Osteocyte (in vitro differentiated cells): ENCODE measurements around the gene ADPRM. TPM values are rescaled to one million over a fixed set of nuclear protein-coding genes. Genes with fewer than 3 reads are reported as not detected.

Experiments used
- DNase-seq: peaks from one replicate; pipeline ENCODE4 v3.0.0; 2021; ENCODE audit warnings: mixed read lengths; ENCODE audit not compliant: unreplicated experiment; ENCODE audit errors: extremely low spot score
- H3K27ac Mint-ChIP-seq: one replicate; pipeline ENCODE4 v1.8.0; 2021; ENCODE audit warnings: mild to moderate bottlenecking, mixed read lengths; ENCODE audit not compliant: unreplicated experiment
- H3K27me3 Mint-ChIP-seq: one replicate; pipeline ENCODE4 v1.8.0; 2021; ENCODE audit warnings: mixed read lengths; ENCODE audit not compliant: unreplicated experiment
- H3K36me3 Mint-ChIP-seq: one replicate; pipeline ENCODE4 v1.8.0; 2021; ENCODE audit warnings: mixed read lengths; ENCODE audit not compliant: unreplicated experiment
- H3K4me1 Mint-ChIP-seq: one replicate; pipeline ENCODE4 v1.8.0; 2021; ENCODE audit warnings: mixed read lengths; ENCODE audit not compliant: unreplicated experiment
- H3K4me3 Mint-ChIP-seq: one replicate; pipeline ENCODE4 v1.8.0; 2021; ENCODE audit warnings: mild to moderate bottlenecking, moderate library complexity, mixed read lengths; ENCODE audit not compliant: unreplicated experiment
- H3K9me3 Mint-ChIP-seq: one replicate; pipeline ENCODE4 v1.8.0; 2021; ENCODE audit warnings: mixed read lengths; ENCODE audit not compliant: unreplicated experiment
- CTCF ChIP-seq: fragments of 200-600 bp; sonication (generic); IDR thresholded peaks from 2 replicates; pipeline ENCODE4 v1.5.0; 2021; ENCODE audit warnings: antibody characterized with exemption, mild to moderate bottlenecking, moderate library complexity
- total RNA-seq: library from RNA; stranded (reverse); gene quantifications from 2 replicates; pipeline ENCODE4 v1.2.1, GENCODE V29; 2021

ADPRM gene
- total RNA-seq, 1 donor from 2014 or later: 13.1 TPM

GRCh38 chr17:10698096-10698818, 863 bp downstream of the ADPRM start:
- DNase-seq: no peak
- Mint-ChIP-seq H3K27me3 (no peaks in the 10 kb centered on the region), H3K36me3 (peaks cover 14% of the 10 kb centered on the region), H3K4me3 (peak overlapping the region; percentile 92), H3K27ac (peak overlapping the region; percentile 85), H3K9me3 (no peaks in the 10 kb centered on the region), H3K4me1 (peaks cover 42% of the 10 kb centered on the region)
- no peak for TF ChIP-seq CTCF

DNA sequence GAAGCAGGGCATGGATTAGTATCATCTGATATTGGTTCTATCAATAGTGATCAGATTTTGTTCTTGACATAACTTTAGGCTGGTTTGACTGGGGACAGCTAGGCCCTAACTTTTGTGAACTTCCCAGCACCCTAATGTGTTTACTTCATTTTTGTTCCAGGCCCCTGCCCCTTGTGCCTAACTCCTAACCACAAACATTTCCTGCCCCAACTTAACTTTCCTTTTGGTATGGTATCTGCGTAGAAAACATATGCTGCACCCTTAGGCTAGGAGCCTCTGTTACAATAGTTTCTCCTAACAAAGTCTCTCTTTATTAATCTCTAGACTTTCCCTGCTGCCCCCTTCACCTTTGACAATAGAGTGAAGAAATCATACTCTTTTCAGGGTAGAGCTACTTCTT, 2.5 kb downstream of the ADPRM start:
- H3K27ac Mint-ChIP-seq: peak overlapping the region; percentile 31
- no peaks in the 10 kb centered on the region for H3K9me3 Mint-ChIP-seq
- DNase-seq: no peak
- peaks cover 6% of the 10 kb centered on the region for H3K36me3 Mint-ChIP-seq
- no peak overlapping the region for H3K4me3 Mint-ChIP-seq
- H3K27me3 Mint-ChIP-seq: no peaks in the 10 kb centered on the region
- peaks cover 42% of the 10 kb centered on the region for H3K4me1 Mint-ChIP-seq
- no peak for TF ChIP-seq CTCF

DNA sequence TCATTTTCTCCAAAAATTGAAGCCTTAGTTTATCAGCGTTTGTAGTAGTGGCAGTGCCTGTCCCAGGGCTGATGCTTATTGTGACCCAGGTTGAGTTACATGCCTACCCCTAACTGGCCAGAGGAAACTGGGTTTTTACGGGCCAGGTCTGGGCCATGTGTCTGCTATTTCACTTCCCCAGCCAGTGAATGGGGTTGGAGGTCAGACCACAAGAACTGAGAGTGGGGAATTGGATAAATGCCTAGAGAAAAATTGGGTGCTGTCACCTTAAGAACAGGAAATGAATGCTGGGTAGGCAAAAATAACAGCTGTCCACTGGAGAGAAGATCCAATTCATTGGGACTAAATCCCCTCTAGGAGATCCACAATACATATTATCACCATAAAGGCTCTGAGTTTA, 5.2 kb downstream of the ADPRM start:
- Mint-ChIP-seq H3K4me3 (no peak overlapping the region), H3K27ac (peak overlapping the region; percentile 37), H3K36me3 (peaks cover 19% of the 10 kb centered on the region), H3K9me3 (no peaks in the 10 kb centered on the region), H3K27me3 (no peaks in the 10 kb centered on the region), H3K4me1 (peaks cover 31% of the 10 kb centered on the region)
- no peak for DNase-seq
- TF ChIP-seq CTCF: no peak

GRCh38 chr17:10705727-10706126, 8.3 kb downstream of the ADPRM start:
- no peak for TF ChIP-seq CTCF
- no peaks in the 10 kb centered on the region for H3K27me3 Mint-ChIP-seq
- DNase-seq: no peak
- H3K4me1 Mint-ChIP-seq: peaks cover 18% of the 10 kb centered on the region
- H3K27ac Mint-ChIP-seq: no peak overlapping the region
- H3K9me3 Mint-ChIP-seq: no peaks in the 10 kb centered on the region
- peaks cover 34% of the 10 kb centered on the region for H3K36me3 Mint-ChIP-seq
- no peak overlapping the region for H3K4me3 Mint-ChIP-seq

DNA sequence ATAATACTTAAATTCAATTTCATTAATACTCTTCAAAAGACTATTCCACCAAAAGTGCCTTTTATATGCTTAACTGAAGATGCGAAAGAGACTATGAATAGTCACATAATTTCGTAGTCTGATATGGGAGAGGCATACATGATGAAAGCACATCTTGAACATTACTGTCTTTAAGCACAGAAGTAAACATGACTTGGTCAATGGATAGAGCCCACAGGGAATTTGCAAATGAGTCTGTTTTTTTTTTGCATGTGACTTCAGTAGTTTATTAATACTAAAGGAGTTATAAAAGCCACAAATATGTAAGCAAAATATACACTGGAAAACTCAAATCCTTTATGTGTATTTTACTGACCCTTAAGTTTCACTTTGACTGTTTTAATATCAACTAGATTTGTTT, 15.9 kb downstream of the ADPRM start:
- Mint-ChIP-seq H3K36me3 (peaks cover 34% of the 10 kb centered on the region), H3K27me3 (no peaks in the 10 kb centered on the region), H3K4me1 (no peaks in the 10 kb centered on the region), H3K4me3 (no peak overlapping the region), H3K9me3 (no peaks in the 10 kb centered on the region), H3K27ac (no peak overlapping the region)
- no peak for DNase-seq
- TF ChIP-seq CTCF: no peak
